GM19324 (cell line): ENCODE measurements around the gene FDX1.

Experiments
- ATAC-seq: cut with Tn5 transposase; IDR thresholded peaks from one replicate; pipeline ENCODE4 v1.9.1; 2021; ENCODE audit warnings: mild to moderate bottlenecking, moderate library complexity; ENCODE audit not compliant: unreplicated experiment, low FRiP score

FDX1 gene

GRCh38 chr11:110497231-110497978, 67.7 kb downstream of the FDX1 start:
- ATAC-seq, result no peak

DNA sequence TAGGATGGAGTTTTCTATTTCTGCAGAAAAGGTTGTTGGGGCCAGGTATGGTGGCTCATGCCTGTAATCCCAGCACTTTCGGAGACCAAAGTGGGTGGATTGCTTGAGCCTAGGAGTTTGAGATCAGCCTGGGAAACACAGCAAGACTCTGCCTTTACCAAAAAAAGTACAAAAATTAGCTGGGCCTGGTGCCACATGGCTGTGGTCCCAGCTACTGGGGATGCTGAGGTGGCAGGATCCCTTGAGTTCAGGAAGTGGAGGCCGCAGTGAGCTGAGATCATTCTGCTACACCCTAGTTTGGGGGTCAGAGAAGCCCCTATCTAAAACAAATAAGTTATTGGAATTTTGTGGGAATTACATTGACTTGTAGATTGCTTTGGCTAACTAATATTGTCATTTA, 71.7 kb downstream of the FDX1 start:
- no peak for ATAC-seq

DNA sequence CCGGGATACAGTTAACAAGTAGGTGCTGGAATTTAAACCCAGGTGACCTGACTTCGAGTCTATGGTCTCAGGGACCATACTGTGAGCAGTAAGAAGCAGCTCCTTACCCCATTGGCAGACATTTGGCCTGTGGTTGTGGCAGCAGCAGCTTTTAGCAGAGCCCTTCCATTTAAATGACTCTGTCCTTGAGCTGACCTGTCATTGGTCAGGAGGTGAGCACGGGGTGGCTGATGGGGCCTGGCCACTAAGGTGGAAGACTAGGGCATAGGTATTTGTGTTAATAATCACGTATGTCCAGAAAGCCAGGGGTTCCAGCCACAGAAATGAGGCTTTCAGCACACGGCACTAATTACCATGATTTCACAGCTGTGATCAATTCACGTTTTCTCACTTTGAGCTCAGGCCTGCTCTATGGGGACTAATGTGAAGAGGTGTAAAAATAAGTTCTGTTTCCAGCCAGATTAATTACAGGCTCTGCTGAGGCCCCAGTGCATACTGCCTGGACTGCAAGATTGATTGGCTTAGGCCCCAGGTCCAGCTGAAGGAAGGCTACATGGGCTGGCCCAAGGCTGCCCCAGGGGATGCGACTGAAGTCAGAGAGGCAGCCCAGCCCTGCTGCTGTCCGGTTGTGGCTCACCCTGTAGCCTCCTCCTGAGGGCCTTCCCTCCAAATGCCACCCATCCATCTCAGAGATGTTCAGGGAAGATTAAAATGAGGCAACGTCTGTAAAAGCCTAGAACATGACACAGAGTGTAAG, 76.0 kb downstream of the FDX1 start:
- ATAC-seq, result no peak

GRCh38 chr11:110507328-110507727, 77.6 kb downstream of the FDX1 start:
- no peak for ATAC-seq

DNA sequence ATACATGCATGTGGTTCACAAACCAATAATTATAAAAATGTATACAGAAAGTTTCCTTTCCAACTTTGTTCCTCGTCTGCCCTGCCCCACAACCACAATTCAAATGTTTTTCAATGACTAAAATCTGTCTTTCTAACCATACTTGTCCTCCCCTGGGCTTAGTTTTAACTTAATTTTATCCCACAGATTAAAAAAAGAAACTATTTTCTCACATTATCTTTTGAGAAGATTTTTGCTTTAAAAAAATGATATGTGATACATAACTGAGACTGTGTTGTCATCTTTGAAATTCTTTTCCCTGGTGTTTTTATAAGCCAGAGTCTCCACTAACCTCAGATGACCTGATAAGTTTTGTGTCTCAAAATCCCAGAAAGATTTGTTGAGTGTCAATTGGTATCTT, 79.0 kb downstream of the FDX1 start:
- no peak for ATAC-seq

DNA sequence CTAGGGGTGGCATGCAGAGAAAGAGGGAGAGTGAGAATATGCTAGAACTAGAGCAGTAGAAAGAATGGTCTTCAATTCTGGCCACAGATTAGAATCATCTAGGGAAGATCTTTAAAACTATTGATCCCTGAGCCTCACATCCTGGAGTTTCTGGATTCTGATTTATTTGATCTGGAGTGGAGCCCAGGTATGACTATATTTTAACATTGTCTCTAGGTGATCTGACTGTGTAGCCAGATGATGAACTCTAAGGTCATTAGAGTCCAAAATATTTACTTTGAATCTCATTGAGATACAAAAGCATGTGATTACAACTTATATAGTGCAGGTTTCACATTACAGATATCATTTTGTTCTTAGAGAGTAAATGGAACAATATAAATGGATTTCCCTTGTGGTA, 79.7 kb downstream of the FDX1 start:
- ATAC-seq, result no peak

- no peak for ATAC-seq
Observed at GRCh38 chr11:110512026-110512425, 82.3 kb downstream of the FDX1 start.

GRCh38 chr11:110513259-110513801, 83.6 kb downstream of the FDX1 start:
- ATAC-seq, result no peak

GRCh38 chr11:110513846-110514437, 84.2 kb downstream of the FDX1 start:
- ATAC-seq, result no peak
